HG03103 (cell line): ENCODE data around the gene MOB3A.
"Not testable (repeated sequence)": the region's sequence is repeated elsewhere in the genome, so short reads cannot be mapped to it uniquely, and the experiment has no call there.

ENCODE experiments used
- ATAC-seq: cut with Tn5 transposase; IDR thresholded peaks from one replicate; pipeline ENCODE4 v1.9.1; 2021; ENCODE audit warnings: low read depth; ENCODE audit not compliant: unreplicated experiment

MOB3A gene

DNA sequence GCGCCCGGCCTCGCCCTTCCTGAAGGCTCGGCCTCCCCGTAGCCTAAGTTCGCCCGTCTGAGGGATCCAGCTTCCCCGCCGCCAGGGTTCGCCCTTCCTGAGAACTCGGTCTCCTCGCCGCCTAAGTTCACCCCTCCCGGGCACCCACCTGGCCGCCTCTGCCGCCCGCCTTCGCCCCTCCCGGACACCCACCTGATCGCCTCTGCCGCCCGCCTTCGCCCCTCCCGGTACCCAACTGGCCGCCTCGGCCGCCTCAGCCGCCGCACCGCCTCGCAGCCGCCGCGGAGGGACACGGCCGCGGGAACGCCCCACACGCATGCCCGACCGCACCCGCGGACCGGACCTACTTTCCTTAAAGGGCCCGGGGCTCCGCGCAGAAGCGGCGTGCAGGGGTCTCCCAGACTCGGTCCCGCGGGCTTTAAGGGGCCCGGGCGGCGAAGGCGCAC lies at the start of gene MOB3A:
Gene MOB3A (minus strand): TSS at position 293 of the 446 bp plus-strand sequence. CDS start 17,766 bp downstream, outside the sequence.
- peak; percentile 19 for ATAC-seq

DNA sequence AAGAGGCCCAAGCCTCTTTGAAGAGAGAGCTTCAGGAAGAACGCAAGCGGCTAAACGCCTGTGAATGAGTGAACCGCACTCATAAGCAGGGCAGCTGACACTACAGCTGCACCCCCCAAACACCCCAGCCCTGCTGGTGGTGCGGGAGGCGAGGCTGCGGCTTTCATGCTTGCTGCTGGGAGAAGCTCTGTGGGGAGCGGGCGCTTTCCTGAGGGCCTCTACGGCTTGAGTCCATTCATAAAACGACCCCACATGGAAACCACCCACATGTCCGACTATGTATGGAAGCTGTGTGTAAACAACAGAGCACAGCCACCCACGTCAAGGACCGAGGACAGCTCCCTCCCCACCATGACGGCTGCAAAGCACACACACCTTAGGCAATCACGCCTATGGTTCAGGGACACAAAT lies 49.7 kb upstream of the MOB3A start:
- ATAC-seq, result no peak

DNA sequence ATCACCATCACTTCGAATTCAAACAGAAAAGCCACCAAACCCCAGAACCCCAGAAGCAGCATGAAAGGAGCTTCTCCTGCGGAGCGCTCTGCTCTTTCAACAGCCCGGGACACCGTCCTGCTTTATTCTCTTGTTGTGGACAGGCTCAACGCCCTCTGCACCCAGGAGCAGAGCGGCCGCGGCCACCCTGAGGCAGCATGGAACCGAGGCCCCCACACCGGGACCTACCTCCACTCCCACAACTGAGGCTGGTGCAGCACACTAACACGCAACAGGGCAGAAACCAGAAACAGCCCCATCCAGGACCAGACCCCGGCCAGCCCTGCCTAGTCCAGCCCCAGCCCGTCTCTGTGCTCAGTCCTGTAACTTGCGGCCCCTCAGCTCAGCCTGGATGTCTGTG lies 48.1 kb upstream of the MOB3A start:
- ATAC-seq, result no peak

DNA sequence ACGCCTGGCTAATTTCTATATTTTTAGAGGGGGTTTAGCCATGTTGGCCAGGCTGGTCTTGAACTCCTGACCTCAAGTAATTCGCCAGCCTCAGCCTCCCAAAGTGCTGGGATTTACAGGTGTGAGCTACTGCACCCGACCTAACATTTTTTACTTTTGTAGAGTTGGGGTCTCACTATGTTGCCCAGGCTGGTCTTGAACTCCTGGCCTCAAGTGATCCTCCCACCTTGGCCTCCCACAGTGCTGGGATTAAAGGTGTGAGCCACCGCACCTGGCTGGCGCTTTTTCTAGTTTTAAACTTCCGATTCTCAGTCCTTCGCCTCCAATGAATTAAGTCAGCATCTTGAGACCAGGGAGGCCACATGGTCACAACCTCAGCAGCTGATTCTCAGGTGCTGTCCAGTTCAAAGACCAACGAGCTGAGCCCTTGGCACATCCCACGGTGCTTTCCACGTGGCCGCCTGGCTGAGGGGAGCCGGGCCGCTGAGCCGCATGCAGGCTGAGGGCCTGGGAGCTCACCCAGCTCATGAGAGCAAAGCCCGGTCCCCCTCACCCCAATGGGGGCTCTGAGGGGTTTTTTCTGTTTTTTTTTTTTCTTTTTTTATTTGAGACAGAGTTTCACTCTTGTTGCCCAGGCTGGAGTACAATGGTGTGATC lies 46.2 kb upstream of the MOB3A start:
- ATAC-seq, result no peak

DNA sequence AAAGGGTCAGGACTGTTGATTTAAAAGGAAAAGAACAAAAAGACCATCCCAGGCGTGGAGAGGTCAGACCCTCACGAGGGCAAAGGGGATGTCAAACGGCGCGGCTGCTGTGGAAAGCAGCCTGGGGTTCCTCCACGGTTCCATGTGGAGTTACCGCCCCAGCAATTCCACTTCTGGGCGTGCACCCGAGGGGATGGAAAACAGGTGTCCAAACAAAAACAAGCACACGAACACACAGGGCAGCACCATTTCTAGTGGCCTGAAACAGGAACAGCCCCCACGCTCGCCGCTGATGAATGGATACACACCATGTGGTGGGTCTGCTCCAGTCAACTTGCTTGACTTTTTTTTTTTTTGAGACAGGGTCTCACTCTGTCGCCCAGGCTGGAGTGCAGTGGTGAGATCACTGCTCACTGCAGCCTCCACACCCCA lies 44.0 kb upstream of the MOB3A start:
- no peak for ATAC-seq

DNA sequence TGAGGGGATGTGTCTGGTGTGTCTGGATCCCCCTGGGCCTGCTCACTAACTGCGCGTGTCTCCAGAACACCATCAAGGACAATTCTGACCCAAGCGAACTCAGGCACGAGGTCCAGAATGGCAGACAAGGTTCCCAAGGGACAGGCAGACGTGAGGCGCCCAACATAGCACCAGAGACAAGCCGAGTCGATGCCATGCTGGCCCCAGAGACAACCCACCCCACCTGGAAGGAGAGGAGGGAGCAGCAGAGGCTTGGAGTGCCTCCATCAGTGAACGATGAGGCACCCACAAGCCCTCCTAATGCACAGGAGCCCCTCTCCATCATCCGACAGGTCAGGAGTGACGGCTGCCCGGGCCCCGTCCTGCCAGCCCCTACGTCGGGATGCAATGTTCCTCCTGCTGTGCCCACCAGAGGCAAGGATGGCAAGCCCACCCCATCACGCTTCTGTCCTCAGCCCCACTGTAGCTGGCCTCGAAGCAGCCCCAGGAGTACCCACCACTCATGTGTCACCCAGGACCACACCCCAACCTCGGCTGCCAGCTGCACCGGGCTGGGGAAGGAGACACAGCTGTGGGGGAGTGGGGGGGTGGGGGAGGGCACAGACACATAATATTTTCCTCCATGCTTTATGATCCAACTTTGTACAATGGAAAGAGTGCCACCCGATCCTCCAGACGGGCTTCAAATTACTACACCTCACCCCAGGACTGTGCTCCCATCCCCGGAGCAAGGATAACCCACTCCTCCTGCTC lies 43.4 kb upstream of the MOB3A start:
- no peak for ATAC-seq

DNA sequence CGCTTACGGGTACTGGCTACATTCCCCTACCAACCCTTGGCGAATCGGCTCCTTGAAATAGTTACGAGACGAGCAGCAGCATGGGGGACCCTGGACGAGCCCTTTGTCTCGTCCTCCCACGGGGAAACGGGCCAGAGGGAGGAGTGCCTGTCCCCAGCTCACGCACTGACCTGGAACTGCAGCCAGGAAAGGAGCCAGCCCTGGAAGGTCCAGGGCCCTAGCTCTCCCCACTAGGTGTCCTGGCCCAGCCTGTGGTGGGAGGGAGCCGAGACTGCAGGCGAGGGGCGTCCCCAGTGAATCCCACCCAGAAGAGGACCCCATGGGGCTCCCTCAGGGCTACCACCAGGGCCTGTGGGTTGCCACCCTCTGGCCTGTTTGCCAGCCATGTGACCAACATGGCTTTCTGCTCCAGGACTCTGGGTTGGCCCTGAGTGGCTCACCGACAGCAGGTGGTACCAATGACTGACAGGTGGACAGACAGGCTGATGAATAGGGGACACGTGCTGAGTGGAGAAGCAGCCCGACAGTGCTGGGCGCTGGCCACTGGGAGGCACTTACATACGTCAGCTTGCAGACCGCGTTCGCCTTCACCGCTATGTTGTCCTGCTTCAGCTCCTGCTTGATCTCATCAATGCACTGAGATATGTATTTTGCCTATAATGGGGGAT lies 42.1 kb upstream of the MOB3A start:
- no peak for ATAC-seq

DNA sequence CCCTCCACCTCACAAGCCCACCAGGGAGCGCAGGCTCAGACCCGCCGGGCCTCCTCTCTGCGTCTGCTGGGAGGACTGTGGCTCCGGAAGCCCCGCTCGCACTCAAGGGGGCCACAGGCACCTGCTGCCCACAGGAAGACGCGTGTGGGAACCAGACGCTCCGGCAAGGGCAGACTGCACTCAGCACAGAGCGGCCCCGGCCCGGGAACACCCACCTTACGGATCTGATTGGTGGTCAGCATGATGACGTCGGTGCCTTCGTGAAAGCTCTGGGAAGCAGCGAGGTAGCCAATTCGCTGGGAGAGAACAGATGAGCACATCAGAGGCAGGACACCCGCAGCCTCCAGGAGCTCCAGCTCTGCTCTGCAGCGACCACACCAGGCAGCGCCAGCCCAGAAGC lies 40.7 kb upstream of the MOB3A start:
- no peak for ATAC-seq

DNA sequence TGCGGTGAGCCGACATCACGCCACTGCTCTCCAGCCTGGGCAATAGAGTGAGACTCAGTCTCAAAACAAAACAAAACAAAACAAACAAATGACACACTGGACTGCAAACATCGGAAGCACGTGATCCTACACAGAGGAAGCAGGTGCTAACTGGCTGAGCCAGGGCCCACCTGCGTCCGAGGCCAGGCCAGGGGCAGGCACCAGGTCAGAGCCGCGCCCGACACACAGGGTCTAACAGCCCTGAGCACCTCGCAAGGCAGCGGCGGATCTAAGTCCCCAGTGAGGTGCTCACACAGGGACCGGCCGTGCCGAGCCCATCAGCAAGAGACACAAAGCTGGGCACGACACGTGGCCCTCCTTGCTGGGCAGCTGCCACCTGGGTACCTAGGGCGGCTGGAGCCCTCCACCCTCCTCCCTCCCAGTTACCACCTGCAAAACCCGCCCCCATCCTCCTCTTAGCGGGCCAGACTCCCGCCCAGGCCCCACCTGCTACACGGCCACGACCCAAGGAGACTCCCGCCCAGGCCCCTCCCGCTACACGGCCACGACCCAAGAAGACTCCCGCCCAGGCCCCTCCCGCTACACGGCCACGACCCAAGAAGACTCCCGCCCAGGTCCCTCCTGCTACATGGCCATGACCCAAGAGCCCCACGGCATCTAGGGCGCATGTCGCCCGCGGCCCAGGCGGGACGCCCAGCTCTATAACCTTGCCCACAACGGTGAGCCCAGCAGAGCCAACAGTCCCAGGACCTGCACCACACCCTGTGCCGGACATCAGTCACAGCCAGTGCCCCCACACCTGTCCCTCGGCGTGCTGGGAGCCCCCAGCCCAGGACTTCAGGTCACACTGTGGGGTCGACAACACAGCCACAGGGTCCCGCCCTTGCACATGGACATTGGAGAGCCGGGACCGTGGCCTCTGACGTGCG lies 39.6 kb upstream of the MOB3A start:
- no peak for ATAC-seq

DNA sequence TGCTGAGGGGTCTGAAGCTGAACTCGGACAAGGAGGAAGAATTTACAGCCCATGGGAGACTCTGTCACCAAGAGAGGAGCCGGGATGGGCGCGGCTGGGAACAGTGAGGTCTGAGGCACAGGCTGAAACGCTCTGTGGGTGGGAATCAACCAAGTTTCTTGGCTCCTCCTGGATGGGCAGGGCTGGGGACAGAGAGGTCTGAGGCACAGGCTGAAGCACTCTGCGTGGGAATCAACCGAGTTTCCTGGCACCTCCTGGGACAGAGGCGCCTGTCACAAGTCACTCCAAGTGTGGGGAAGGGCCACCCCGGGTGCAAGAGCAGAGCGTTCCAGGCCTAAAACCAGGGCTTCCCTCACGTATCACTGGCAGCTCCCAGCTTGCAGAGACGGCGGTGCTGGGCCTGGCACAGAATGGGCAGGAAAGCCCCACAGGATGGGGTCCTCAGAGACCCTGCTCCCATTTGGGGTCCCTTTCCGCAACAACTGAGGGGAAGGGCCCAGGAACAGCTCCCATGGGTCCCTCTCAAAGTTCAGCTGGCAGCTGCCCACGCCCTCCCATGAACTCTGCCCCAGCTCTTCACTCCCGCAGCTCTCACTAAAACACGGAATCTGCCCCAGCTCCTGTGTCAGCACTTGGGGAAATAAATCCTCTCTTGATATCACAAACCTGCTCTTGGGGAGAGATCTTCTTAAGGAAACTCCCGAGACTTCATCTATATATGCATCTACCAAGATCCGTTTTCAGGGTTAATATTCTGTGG lies 36.8 kb upstream of the MOB3A start:
- no peak for ATAC-seq

DNA sequence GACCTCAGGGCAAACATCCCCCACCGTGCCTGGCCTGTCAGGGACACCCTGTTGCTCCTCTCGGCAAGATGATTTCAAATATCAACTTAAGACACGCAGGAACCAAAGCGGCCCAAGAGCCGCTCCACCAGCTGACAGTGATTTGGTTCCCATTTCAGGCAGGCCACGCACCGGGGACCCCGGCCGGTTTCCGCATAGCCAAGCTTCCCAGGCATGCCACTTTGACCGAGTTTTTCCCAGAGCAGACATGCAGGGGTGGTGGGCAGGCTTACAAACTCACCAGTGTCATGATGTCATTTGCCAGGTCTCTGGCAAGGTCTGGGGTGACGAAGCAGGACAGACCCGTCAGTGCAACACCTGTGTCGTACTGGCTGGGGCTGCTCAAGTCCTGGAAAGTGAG lies 36.1 kb upstream of the MOB3A start:
- ATAC-seq, result no peak

DNA sequence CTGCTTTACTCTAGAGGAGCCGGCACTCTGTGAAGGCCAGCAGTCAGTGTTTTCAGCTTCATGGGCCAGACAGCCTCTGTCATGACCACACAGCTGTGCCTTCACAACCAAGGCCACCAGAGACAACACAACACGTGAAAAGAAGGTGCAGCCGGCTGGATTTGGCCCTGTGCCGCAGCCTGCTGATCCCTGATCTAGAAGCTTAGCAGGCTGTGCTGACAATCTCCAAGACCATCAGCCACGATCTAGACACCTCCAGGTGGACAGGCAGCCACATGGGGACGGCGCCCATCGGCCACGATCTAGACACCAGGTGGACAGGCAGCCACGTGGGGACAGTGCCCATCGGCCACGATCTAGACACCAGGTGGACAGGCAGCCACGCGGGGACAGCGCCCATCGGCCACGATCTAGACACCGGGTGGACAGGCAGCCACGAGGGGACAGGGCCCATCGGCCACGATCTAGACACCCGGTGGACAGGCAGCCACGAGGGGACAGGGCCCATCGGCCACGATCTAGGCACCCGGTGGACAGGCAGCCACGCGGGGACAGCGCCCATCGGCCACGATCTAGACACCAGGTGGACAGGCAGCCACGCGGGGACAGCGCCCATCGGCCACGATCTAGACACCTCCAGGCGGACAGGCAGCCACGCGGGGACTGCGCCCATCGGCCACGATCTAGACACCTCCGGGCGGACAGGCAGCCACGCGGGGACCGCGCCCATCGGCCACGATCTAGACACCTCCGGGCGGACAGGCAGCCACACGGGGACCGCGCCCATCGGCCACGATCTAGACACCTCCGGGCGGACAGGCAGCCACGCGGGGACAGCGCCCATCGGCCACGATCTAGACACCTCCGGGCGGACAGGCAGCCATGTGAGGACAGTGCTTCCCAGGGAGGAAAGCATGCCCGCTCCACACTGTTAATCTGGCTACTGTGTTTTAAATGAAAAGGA lies 35.2 kb upstream of the MOB3A start:
- not testable (repeated sequence) for ATAC-seq

DNA sequence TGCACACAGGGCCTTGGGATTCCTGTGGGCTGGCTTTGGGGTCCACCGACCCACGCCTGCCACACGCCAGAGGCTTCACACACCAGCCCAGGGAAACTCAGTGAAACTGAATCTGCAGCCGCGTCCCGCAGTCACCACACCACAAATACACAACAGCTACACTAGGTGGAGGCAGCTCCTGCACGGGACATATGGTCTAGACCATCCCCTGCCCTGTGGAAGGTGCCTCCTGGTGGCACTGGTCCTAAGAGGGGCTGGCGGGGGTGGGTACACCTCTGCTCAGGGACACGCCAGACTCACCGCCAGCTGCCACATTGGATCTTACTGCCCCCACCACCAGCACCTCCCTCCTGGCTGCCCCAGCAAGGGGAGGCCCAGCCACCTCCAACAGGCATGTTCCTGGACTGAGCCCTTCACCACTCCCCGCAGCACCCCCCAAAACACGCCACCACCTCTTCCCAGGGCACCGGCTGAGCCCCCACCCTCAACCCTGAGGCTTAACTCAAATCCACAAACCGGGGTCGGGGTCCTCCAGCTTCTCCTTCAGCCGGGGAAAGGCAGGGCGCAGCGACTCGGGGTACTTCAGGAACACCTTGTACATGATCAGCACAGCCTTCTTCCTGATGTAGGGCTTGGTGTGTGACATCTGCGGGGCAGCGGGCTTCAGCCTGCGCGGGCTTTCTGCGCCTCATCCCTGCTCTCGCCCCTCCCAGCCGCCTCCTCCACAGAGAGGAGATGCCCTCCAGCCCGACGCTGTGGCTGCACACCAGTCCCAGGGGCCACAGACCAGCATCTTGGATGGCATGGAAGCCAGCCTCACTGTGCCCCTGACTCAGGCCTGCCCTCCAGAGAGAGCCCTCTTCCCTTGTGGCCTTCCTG lies 34.0 kb upstream of the MOB3A start:
- no peak for ATAC-seq

DNA sequence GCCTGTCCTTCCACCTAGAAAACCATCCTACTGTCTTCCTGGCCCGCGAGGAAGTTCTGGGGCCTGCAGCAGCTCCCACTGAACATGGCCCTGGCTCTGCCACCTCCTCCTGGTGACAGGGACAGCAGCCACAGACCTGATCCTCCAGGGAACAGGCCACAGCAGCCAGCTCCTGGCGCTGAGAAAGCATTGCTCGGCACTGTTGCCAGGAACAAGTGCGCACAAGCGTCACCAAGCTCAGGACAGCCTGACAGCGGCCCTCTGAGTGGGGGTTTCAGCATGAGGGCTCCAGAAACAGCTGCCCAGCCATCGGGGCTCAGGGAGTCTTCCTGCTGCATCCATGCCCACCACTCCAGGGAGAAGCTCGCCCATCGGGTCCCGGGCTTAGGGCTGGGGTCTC lies 33.4 kb upstream of the MOB3A start:
- ATAC-seq, result no peak

DNA sequence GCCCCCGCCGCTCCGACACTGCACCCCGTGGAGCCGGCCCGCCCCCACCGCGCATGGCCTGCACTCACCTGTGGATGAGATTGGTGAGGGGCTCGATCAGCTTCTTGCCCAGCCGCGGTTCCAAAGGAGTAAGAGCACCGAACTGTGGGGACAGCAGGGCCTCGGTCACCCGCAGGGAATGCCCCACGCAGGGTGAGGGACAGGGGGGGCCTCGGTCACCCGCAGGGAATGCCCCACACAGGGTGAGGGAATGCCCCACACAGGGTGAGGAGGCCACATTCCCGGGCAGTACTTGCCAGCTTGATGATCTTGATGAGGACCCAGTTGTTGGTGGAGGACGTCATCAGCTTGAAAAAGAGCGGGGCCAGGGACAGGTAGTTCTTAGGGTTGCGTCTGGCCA lies 32.9 kb upstream of the MOB3A start:
- no peak for ATAC-seq

DNA sequence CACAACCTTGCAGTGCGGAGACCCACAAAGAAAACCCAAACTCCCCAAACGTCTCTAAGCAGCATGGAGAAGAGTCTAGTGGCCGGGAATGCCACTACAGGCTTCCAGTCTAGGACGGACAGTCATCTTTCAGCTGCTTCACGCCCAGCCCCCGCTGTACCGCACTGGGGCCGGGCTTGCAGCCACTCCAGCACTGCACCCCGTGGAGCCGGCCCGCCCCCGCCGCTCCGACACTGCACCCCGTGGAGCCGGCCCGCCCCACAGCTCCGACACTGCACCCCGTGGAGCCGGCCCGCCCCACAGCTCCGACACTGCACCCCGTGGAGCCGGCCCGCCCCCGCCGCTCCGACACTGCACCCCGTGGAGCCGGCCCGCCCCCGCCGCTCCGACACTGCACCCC lies 32.1 kb upstream of the MOB3A start:
- not testable (repeated sequence) for ATAC-seq

DNA sequence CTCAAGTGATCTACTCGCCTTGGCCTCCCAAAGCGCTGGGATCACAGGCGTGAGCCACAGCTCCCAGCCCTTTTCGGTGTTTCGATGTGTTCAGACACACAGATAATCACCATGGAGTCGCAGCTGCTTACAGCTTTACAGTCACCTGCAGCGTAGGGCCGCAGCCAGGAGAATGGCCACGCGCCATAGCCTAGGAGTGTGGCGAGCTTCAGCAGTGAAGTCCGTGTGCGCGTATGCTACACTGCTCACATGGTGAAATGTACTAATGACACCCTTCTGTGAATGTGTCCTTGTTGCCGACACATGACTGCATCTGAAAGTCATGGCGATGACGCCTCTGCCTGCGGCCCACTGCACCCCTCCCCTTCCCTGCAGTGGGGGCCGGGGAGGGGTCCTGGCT lies 31.6 kb upstream of the MOB3A start:
- ATAC-seq, result no peak
